ENCODE measurements around the gene KLHDC4.
"Not testable (repeated sequence)": the region's sequence is repeated elsewhere in the genome, so short reads cannot be mapped to it uniquely, and the experiment has no call there.

The KLHDC4 gene

DNA sequence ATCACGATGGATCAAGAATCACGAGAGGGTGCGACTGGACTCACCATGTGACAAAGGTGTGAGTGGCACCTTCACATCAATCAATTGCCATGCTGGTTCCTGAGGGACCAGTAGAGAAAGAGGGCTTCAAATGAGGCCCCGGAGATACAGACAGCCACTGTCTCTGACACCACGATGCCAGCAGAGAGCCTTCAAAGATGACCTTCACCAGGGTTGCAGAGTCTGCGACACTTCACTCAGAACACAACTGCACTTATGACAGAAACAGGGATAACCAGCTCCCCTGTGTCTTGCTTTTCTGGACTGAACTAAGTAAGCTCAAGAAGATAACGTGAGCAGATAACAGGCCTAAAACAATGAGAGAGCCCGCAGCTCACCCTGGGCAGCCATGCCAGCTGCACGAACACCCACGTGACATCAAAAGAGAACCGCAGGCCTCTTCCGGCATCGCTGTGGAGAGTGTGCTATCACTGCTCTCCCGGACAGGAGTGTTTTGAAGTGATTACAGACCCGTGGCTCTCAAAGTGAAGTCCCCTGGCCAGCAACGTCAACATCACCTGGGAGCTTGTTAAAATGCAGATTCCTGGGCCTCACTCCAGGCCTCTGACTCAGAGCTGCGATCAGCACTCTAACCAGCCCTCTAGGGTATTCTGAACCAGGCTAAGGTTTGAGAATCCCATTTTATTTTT is 36.4 kb downstream of the KLHDC4 start:
- no peak overlapping the region for H3K27ac ChIP-seq
- intact Hi-C loops (cut with DNase I; ENCODE audit: low total_unique reads) = no loop called here
- H3K9me3 ChIP-seq = no peaks in the 10 kb centered on the region
- no peak for DNase-seq
- TF ChIP-seq, protein P1, sequence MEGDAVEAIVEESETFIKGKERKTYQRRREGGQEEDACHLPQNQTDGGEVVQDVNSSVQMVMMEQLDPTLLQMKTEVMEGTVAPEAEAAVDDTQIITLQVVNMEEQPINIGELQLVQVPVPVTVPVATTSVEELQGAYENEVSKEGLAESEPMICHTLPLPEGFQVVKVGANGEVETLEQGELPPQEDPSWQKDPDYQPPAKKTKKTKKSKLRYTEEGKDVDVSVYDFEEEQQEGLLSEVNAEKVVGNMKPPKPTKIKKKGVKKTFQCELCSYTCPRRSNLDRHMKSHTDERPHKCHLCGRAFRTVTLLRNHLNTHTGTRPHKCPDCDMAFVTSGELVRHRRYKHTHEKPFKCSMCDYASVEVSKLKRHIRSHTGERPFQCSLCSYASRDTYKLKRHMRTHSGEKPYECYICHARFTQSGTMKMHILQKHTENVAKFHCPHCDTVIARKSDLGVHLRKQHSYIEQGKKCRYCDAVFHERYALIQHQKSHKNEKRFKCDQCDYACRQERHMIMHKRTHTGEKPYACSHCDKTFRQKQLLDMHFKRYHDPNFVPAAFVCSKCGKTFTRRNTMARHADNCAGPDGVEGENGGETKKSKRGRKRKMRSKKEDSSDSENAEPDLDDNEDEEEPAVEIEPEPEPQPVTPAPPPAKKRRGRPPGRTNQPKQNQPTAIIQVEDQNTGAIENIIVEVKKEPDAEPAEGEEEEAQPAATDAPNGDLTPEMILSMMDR (IDR thresholded peaks at IDR 0.05) = no peak
- H3K36me3 ChIP-seq = peaks cover 20 to 65% (median 36%) of the 10 kb centered on the region in 3 donors
- no peaks in the 10 kb centered on the region for H3K4me1 ChIP-seq
- H3K4me3 ChIP-seq = no peak overlapping the region
- no peaks in the 10 kb centered on the region for H3K27me3 ChIP-seq

DNA sequence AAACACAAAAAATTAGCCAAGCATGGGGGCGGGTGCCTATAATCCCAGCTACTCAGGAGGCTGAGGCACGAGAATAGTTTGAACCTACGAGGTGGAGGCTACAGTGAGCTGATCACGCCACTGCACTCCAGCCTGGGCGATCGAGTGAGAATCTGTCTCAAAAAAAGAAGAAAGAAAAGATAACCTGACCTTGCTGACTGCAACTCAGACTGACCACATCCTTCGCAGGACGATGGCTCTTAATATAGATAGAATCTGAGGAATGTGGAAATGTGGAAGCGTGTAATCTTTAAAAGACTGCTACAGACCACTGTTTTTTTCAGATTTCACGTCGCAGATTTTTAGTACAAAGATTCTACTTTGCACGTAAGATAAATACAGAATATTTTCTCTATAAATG is 37.8 kb downstream of the KLHDC4 start:
- intact Hi-C loops (cut with DNase I; ENCODE audit: low total_unique reads) = no loop called here
- TF ChIP-seq, protein P1 (IDR thresholded peaks at IDR 0.05) = no peak
- H3K36me3 ChIP-seq = peaks cover 20 to 56% (median 33%) of the 10 kb centered on the region in 3 donors

DNA sequence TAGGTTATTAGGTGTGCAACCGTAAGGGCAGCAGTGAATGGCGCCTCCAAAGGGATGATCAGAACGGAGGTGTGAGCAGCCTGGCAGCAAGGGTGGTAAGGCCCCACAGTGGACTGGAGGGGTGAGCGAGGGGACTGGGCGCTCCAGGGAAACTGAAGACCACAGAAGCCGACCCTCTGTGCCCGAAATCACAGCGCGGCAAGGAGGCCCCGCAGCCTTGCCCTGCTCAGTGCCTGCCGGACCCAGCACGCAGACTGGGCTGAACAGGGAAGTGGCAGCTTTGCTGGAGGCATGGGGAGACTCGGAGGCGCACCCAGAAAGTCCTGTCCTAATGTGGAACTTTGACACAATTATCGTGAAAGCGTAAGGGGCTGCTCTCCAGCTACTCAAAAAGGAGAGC is 38.4 kb downstream of the KLHDC4 start:
- H3K27me3 ChIP-seq = no peaks in the 10 kb centered on the region
- H3K27ac ChIP-seq = no peak overlapping the region
- H3K4me1 ChIP-seq = peaks cover 0 to 4% (median 0%) of the 10 kb centered on the region in 4 donors
- no peak for DNase-seq
- H3K9me3 ChIP-seq = no peaks in the 10 kb centered on the region
- TF ChIP-seq, protein P1 (IDR thresholded peaks at IDR 0.05) = no peak
- intact Hi-C loops (cut with DNase I; ENCODE audit: low total_unique reads) = no loop called here
- H3K36me3 ChIP-seq = peaks cover 20 to 59% (median 38%) of the 10 kb centered on the region in 3 donors
- H3K4me3 ChIP-seq = no peak overlapping the region

More for the DNA sequence above, 37.8 kb downstream of the KLHDC4 start:
- no peaks in the 10 kb centered on the region for H3K27me3 ChIP-seq
- no peak for DNase-seq
- no peaks in the 10 kb centered on the region for H3K9me3 ChIP-seq
- no peak overlapping the region for H3K27ac ChIP-seq
- peaks cover 0 to 4% (median 0%) of the 10 kb centered on the region in 4 donors for H3K4me1 ChIP-seq
- H3K4me3 ChIP-seq = no peak overlapping the region

DNA sequence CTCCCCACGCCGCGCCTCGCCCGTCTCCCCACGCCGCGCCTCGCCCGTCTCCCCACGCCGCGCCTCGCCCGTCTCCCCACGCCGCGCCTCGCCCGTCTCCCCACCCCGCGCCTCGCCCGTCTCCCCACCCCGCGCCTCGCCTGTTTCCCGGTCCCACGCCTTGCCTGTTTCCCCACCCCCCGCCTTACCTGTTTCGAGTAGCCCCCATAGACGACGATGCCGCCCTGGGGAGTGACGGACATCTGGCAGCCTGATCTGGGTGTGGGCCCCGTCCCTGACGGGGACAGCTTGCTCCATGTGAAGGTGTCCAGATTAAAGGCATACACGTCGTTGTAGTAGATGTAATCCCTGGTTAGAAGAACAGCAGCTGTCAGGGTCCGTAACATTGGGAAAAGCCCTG is 39.2 kb downstream of the KLHDC4 start:
- H3K27ac ChIP-seq; DNase-seq; H3K4me1 ChIP-seq; intact Hi-C loops (cut with DNase I; ENCODE audit: low total_unique reads); H3K9me3 ChIP-seq; H3K4me3 ChIP-seq; H3K27me3 ChIP-seq: not testable (repeated sequence)
- peaks cover 16 to 64% (median 45%) of the 10 kb centered on the region in 3 donors for H3K36me3 ChIP-seq

DNA sequence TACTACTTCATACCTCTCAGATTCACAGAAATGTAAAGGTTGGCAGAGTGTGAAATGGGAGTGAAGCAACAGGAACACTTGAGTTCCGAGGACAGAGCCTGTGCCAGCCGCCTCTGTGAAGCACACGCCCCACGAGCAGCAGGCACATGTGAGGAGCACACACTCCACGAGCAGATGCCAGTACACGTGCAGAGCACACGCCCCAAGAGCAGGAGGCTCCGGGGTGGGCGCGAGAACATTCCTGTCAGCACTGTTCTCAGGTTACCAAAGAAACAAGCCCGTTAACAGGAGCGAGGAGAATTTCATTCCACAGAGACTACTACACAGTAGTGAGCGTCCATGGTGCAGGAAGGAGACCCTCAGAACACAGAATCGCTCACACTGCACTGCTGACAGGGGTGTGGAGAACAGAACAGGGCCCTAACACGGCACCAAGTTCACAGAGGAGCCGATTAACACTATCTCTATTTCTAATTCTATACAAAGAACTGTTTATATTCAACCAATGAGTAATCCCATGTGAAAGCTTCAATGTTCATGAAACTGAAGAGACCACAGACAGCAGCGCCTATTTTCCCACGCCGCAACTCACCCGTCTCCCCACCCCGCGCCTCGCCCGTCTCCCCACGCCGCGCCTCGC is 40.1 kb downstream of the KLHDC4 start:
- DNase-seq = no peak
- Histone ChIP-seq H3K4me1 (peaks cover 0 to 4% (median 0%) of the 10 kb centered on the region in 4 donors), H3K27me3 (no peaks in the 10 kb centered on the region), H3K4me3 (no peak overlapping the region), H3K9me3 (no peaks in the 10 kb centered on the region), H3K36me3 (peaks cover 12 to 64% (median 47%) of the 10 kb centered on the region in 3 donors), H3K27ac (no peak overlapping the region)
- intact Hi-C loops (cut with DNase I; ENCODE audit: low total_unique reads) = no loop called here
- TF ChIP-seq, protein P1 (IDR thresholded peaks at IDR 0.05) = no peak
